CD14-positive monocyte (primary cell): ENCODE data around the gene ZSWIM9. TPM values are rescaled to one million over a fixed set of nuclear protein-coding genes. Genes with fewer than 3 reads are reported as not detected.

ENCODE experiments used
- DNase-seq, 3 donors: peaks; one replicate each; pipeline ENCODE4 v3.0.0-alpha.2; 2011 to 2022
- H2AFZ ChIP-seq: 2 replicates; pipeline ENCODE4 v1.6.0; 2012; ENCODE audit warnings: mild to moderate bottlenecking, low read depth, low read length, inconsistent platforms; ENCODE audit not compliant: insufficient read depth, poor library complexity, severe bottlenecking
- H3K27ac ChIP-seq, 2 donors: 1 replicate in 1 of 2; 2 replicates in 1 of 2; pipeline ENCODE4 v1.5.1; 2012 to 2013; ENCODE audit warnings: low read length in 2 of 2, control low read depth in 1 of 2, inconsistent platforms in 1 of 2, low read depth in 1 of 2, mild to moderate bottlenecking in 1 of 2
- H3K27me3 ChIP-seq, 2 donors: one replicate each; pipeline versions ENCODE4 v1.6.0 to v1.6.1; 2011 to 2013; ENCODE audit warnings: low read length in 2 of 2; ENCODE audit not compliant: control insufficient read depth in 2 of 2, insufficient read depth in 2 of 2
- H3K36me3 ChIP-seq, 2 donors: replicated peaks in 1 of 2; 1 replicate in 1 of 2; 2 replicates in 1 of 2; pipeline versions ENCODE4 v1.5.1 to v1.6.1; 2012 to 2013; ENCODE audit warnings: low read length in 2 of 2, control low read depth in 1 of 2, inconsistent platforms in 1 of 2, mild to moderate bottlenecking in 1 of 2; ENCODE audit not compliant: insufficient read depth in 2 of 2, control insufficient read depth in 1 of 2
- H3K4me1 ChIP-seq, 2 donors: 1 replicate in 1 of 2; 2 replicates in 1 of 2; pipeline versions ENCODE4 v1.5.1 to v1.6.1; 2012 to 2013; ENCODE audit warnings: low read length in 2 of 2, control low read depth in 1 of 2, inconsistent platforms in 1 of 2, mild to moderate bottlenecking in 1 of 2, moderate library complexity in 1 of 2; ENCODE audit not compliant: insufficient read depth in 2 of 2, control insufficient read depth in 1 of 2
- H3K4me2 ChIP-seq: replicated peaks from 2 replicates; pipeline ENCODE3; 2012; ENCODE audit warnings: low read length, moderate library complexity, mild to moderate bottlenecking; ENCODE audit not compliant: poor library complexity, severe bottlenecking; ENCODE audit errors: extremely low read depth
- H3K4me3 ChIP-seq, 3 experiments: fragments of 200-600 bp in 1 of 3; sonication (generic) in 1 of 3; replicated peaks in 1 of 3; 1 replicate in 2 of 3; 2 replicates in 1 of 3; pipeline ENCODE4 v1.5.1; 2011 to 2013; ENCODE audit warnings: low read length in 3 of 3, mild to moderate bottlenecking in 3 of 3, control low read depth in 2 of 3, low read depth in 2 of 3, inconsistent platforms in 1 of 3, moderate library complexity in 1 of 3
- H3K79me2 ChIP-seq: 2 replicates; pipeline ENCODE4 v1.6.0; 2012; ENCODE audit warnings: mild to moderate bottlenecking, control low read depth, inconsistent platforms, low read length, moderate library complexity; ENCODE audit not compliant: insufficient read depth
- H3K9ac ChIP-seq: 2 replicates; pipeline ENCODE4 v1.6.0; 2017; ENCODE audit warnings: low read length, mild to moderate bottlenecking; ENCODE audit not compliant: insufficient read depth, poor library complexity, severe bottlenecking
- H3K9me3 ChIP-seq, 2 donors: replicated peaks in 1 of 2; 1 replicate in 1 of 2; 2 replicates in 1 of 2; pipeline versions ENCODE4 v1.5.1 to v1.6.1; 2012 to 2013; ENCODE audit warnings: low read length in 2 of 2, control low read depth in 1 of 2; ENCODE audit not compliant: control insufficient read depth in 1 of 2, insufficient read depth in 1 of 2
- H4K20me1 ChIP-seq: 2 replicates; pipeline ENCODE4 v1.6.0; 2012; ENCODE audit warnings: mild to moderate bottlenecking, low read length, control low read depth, moderate library complexity; ENCODE audit not compliant: insufficient read depth
- H3K27ac Mint-ChIP-seq, 7 donors: one replicate each; pipeline ENCODE4 v1.8.0; 2020; ENCODE audit warnings: mild to moderate bottlenecking in 7 of 7, mixed read lengths in 7 of 7, moderate library complexity in 6 of 7, inconsistent platforms in 2 of 7
- H3K27me3 Mint-ChIP-seq, 3 donors: one replicate each; pipeline ENCODE4 v1.8.0; 2021 to 2022; ENCODE audit warnings: low read depth in 3 of 3, mild to moderate bottlenecking in 3 of 3, mixed read lengths in 3 of 3, moderate library complexity in 3 of 3, inconsistent platforms in 1 of 3
- H3K36me3 Mint-ChIP-seq, 2 donors: one replicate each; pipeline ENCODE4 v1.8.0; 2020; ENCODE audit warnings: mixed read lengths in 2 of 2, inconsistent platforms in 1 of 2, mild to moderate bottlenecking in 1 of 2
- H3K4me1 Mint-ChIP-seq: one replicate; pipeline ENCODE4 v1.8.0; 2020; ENCODE audit warnings: mild to moderate bottlenecking, mixed read lengths
- H3K4me3 Mint-ChIP-seq, 2 donors: one replicate each; pipeline ENCODE4 v1.8.0; 2020; ENCODE audit warnings: mild to moderate bottlenecking in 2 of 2, mixed read lengths in 2 of 2, moderate library complexity in 1 of 2
- H3K9me3 Mint-ChIP-seq, 7 donors: one replicate each; pipeline ENCODE4 v1.8.0; 2020 to 2022; ENCODE audit warnings: mixed read lengths in 7 of 7, mild to moderate bottlenecking in 6 of 7, moderate library complexity in 6 of 7, inconsistent platforms in 2 of 7
- CTCF ChIP-seq: fragments of 200-600 bp; IDR thresholded peaks from one replicate; pipeline ENCODE4 v1.8.0; 2022; ENCODE audit warnings: antibody characterized with exemption, mild to moderate bottlenecking
- WGBS: methylation state at CpG from one replicate; pipeline ENCODE4 v1.1.5; 2013; ENCODE audit warnings: missing lambda C conversion rate; ENCODE audit not compliant: insufficient coverage; 5-methylcytosine and 5-hydroxymethylcytosine counted together
- intact Hi-C, 2 donors: fragments of 100-400 bp; cut with micrococcal nuclease; formaldehyde crosslinking; loops; one replicate each; pipeline versions ENCODE4 v1.15.0 to v1.15.1; 2023
- polyA plus RNA-seq, 3 donors: library from polyadenylated mRNA; depleted of rRNA in 1 of 3; unstranded in 2 of 3; stranded (reverse) in 1 of 3; fragments of 300-500 nt in 2 of 3; fragments of >200 nt in 1 of 3; fragmentation: Illumina TruSeq in 2 of 3; gene quantifications; 1 replicate in 2 of 3; 2 replicates in 1 of 3; pipeline ENCODE4 v1.2.3, GENCODE V29; 2012 to 2021

The ZSWIM9 gene
- polyA plus RNA-seq, 3 donors, result 0.28 to 2.5 (median 0.97) TPM

- no peaks in the 10 kb centered on the region for H3K4me1 ChIP-seq
- Mint-ChIP-seq H3K4me3 (no peak overlapping the region), H3K36me3 (peaks cover 17 to 34% of the 10 kb centered on the region in 2 donors), H3K27ac (no peak overlapping the region), H3K27me3 (peaks cover 0 to 3% (median 0%) of the 10 kb centered on the region in 3 donors), H3K4me1 (peaks cover 2% of the 10 kb centered on the region), H3K9me3 (peaks cover 0 to 11% (median 3%) of the 10 kb centered on the region in 7 donors)
- WGBS, result 95% methylated on average over 5 of the region's 8 CpGs
- no peaks in the 10 kb centered on the region for H4K20me1 ChIP-seq
- no peak overlapping the region for H3K9ac ChIP-seq
- no peak overlapping the region for H2AFZ ChIP-seq
- no peak for DNase-seq
- no peak overlapping the region for H3K4me2 ChIP-seq
- H3K27me3 ChIP-seq, result no peaks in the 10 kb centered on the region
- intact Hi-C loops, result no loop called here
- H3K4me3 ChIP-seq, result no peak overlapping the region
- no peak for TF ChIP-seq CTCF
- H3K36me3 ChIP-seq, result peaks cover 5 to 18% of the 10 kb centered on the region in 2 donors
- H3K9me3 ChIP-seq, result peaks cover 3 to 8% of the 10 kb centered on the region in 2 donors
- H3K27ac ChIP-seq, result no peak overlapping the region
- no peaks in the 10 kb centered on the region for H3K79me2 ChIP-seq
Measured at GRCh38 chr19:48186541-48186991, 16.1 kb downstream of the ZSWIM9 start.

- H2AFZ ChIP-seq, result no peak overlapping the region
Measured at GRCh38 chr19:48190288-48190884, 19.9 kb downstream of the ZSWIM9 start.

More at GRCh38 chr19:48190288-48190884, 19.9 kb downstream of the ZSWIM9 start:
- 95% methylated on average over 6 of the region's 13 CpGs for WGBS
- Histone ChIP-seq H3K36me3 (peaks cover 5 to 6% of the 10 kb centered on the region in 2 donors), H3K4me2 (no peak overlapping the region), H3K4me3 (no peak overlapping the region), H4K20me1 (no peaks in the 10 kb centered on the region), H3K27ac (no peak overlapping the region), H3K79me2 (no peaks in the 10 kb centered on the region), H3K4me1 (no peaks in the 10 kb centered on the region), H3K27me3 (no peaks in the 10 kb centered on the region), H3K9ac (no peak overlapping the region), H3K9me3 (no peaks in the 10 kb centered on the region)
- Mint-ChIP-seq H3K9me3 (peaks cover 0 to 4% (median 0%) of the 10 kb centered on the region in 7 donors), H3K27ac (no peak overlapping the region), H3K27me3 (peaks cover 0 to 2% (median 0%) of the 10 kb centered on the region in 3 donors), H3K4me1 (peaks cover 2% of the 10 kb centered on the region), H3K4me3 (no peak overlapping the region), H3K36me3 (peaks cover 13 to 25% of the 10 kb centered on the region in 2 donors)
- intact Hi-C loops, result no loop called here
- peak in 2 of 3 donors; percentile 13 to 15 for DNase-seq
- TF ChIP-seq CTCF, result no peak
